Stimulated activated effector memory CD8-positive, alpha-beta T cell treated with anti-CD3 and anti-CD28 coated beads, Interleukin-12 subunit alpha, Interleukin-12 subunit beta, amount 100 ng/mL, for 72 hours (primary cell): Measurements from ENCODE around the gene BCKDHA.
A peak's percentile ranks its signal among the peaks of the same experiment; 100 is the strongest.
"Not testable (repeated sequence)": the region's sequence is repeated elsewhere in the genome, so short reads cannot be mapped to it uniquely, and the experiment has no call there.

Experiments
- ATAC-seq: fragments of 150-1000 bp; cut with Tn5 transposase; 2 replicates; pipeline ENCODE4 v1.10.0; 2021
- DNase-seq, 2 donors: peaks; one replicate each; pipeline ENCODE4 v3.0.0; 2021 to 2022; ENCODE audit warnings: low spot score in 2 of 2
- H3K27ac Mint-ChIP-seq: one replicate; pipeline ENCODE4 v1.8.0; 2022; ENCODE audit warnings: mild to moderate bottlenecking, mixed read lengths
- H3K36me3 Mint-ChIP-seq: one replicate; pipeline ENCODE4 v1.8.0; 2022; ENCODE audit warnings: mild to moderate bottlenecking, mixed read lengths
- H3K4me1 Mint-ChIP-seq: one replicate; pipeline ENCODE4 v1.8.0; 2022; ENCODE audit warnings: mixed read lengths
- H3K4me3 Mint-ChIP-seq: one replicate; pipeline ENCODE4 v1.8.0; 2022; ENCODE audit warnings: mild to moderate bottlenecking, mixed read lengths
- H3K9me3 Mint-ChIP-seq: one replicate; pipeline ENCODE4 v1.8.0; 2022; ENCODE audit warnings: mixed read lengths

The BCKDHA gene

DNA sequence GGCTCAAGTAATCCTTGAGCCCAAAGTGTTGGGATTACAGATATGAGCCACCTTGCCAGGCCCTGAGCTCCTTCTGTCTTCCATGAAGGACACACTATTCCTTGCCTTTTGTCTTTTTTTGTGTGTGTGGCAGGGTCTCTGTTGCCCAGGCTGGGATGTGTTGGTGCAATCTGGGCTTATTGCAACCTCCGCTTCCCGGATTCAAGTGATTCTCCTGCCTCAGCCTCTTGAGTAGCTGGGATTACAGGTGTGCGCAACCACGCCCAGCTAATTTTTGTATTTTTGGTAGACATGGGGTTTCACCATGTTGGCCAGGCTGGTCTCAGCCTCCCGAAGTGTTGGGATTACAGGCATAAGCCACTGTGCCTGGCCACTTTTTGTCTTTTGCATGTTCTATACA lies 11.2 kb downstream of the BCKDHA start:
- DNase-seq, ATAC-seq, H3K4me3 Mint-ChIP-seq, H3K9me3 Mint-ChIP-seq: not testable (repeated sequence)
- Mint-ChIP-seq H3K27ac (peak overlapping the region; percentile 53), H3K36me3 (peaks cover 23% of the 10 kb centered on the region), H3K4me1 (peaks cover 15% of the 10 kb centered on the region)

DNA sequence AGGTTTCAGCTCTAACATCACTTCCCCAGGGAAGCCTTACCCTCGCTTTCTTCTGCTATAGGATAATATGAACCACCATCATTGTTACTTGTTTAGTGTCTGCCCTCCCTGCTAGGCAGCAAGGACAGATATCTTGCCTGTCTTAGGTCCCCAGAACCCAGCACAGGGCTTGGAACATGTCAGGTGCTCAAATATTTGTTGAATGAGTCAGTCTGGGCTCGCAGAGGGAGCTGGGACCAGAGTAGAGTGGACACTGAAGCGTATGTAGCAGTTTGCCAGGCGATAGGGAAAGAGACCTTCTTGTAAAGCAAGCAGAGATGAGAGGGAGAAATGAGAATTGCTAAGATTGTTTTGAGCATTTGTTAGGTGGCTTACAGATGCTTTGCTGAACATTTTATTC lies 11.7 kb downstream of the BCKDHA start:
- ATAC-seq (no peak), DNase-seq (no peak)
- H3K9me3 Mint-ChIP-seq, result no peaks in the 10 kb centered on the region
- H3K4me3 Mint-ChIP-seq, result no peak overlapping the region
- peaks cover 27% of the 10 kb centered on the region for H3K36me3 Mint-ChIP-seq
- H3K27ac Mint-ChIP-seq, result peak overlapping the region; percentile 53
- H3K4me1 Mint-ChIP-seq, result peaks cover 15% of the 10 kb centered on the region

DNA sequence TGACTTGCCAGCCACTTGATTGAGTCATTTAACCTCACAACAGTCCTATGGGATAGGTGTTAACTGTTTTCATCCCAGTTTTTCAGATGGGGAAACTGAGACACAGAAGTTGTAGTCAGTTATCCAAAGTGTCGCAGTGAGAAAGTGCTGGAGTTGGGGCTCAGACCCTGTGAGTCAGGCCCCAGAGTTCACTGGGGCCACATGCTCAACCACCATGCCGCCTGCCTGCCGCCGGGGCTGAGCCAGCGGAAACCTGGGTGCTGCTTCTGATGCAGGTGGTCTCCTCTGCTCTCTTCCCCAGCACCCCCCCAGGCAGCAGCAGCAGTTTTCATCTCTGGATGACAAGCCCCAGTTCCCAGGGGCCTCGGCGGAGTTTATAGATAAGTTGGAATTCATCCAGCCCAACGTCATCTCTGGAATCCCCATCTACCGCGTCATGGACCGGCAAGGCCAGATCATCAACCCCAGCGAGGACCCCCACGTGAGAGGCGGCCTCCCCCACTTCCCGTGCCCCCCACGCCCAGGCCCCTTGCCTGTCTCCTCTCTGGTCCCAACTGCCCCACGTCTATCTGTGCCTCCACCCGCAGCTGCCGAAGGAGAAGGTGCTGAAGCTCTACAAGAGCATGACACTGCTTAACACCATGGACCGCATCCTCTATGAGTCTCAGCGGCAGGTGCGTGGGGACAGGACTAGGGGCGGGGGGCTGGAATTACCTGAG lies 12.9 kb downstream of the BCKDHA start:
- H3K4me3 Mint-ChIP-seq, result no peak overlapping the region
- peaks cover 15% of the 10 kb centered on the region for H3K4me1 Mint-ChIP-seq
- ATAC-seq, result no peak
- peaks cover 33% of the 10 kb centered on the region for H3K36me3 Mint-ChIP-seq
- DNase-seq, result no peak
- no peaks in the 10 kb centered on the region for H3K9me3 Mint-ChIP-seq
- peak overlapping the region; percentile 53 for H3K27ac Mint-ChIP-seq

DNA sequence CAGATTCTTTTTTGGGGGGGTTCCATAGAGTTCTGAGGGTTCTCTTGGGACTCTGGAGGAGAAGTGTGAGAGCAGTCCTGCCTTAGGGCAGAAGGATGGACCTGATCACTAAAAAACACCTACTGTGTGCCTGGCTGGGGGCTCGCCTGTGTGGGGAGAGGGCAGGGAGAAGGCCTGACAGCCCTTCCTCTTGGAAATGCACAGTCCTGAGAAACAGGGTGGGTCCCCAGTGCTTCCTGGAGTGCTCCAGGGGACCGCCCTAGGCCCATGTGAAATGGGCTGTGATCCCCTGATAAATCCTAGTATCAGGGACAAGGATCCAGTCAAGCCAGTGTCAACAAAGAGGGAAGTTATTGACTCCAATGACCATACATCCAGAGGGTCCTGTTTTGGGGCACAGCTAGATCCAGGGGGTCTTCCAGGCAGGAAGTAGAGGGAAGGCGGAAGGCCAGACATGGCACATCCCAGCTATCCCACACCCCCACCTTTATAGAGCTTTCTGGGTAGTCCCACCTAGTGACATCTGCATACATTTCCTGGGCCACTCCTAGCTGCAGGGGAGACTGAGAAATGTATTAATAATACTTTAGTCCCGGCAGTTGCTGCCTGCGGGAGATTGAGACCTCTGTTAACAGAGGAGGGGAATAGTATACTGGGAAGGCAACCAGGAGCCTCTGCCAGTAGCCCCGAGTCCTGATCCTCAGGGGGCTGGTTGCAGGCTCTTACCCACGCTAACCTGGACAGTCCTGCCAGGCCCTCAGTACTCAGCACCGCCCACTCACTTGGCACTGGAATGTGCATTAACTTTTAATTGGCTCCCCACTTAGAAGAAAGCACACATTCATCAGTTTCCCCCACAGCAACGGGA lies 13.7 kb downstream of the BCKDHA start:
- DNase-seq, result no peak
- peaks cover 15% of the 10 kb centered on the region for H3K4me1 Mint-ChIP-seq
- H3K27ac Mint-ChIP-seq, result peak overlapping the region; percentile 50
- H3K36me3 Mint-ChIP-seq, result peaks cover 42% of the 10 kb centered on the region
- no peak for ATAC-seq
- H3K4me3 Mint-ChIP-seq, result no peak overlapping the region
- no peaks in the 10 kb centered on the region for H3K9me3 Mint-ChIP-seq

DNA sequence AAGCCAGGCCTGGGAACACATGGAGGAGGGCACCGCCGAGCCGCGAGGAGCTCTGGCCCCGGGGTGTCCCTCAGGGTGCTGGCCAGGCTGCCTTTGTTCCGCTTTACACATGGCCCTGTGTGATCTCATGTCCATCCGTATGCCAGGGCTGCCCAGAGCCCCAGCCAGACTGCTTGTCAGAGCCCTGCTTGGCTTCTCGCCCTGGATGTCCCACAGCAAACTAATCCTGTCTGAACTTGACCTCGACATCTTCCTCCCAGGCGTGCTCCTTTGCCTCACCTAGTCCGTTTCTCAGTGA lies 14.3 kb downstream of the BCKDHA start:
- no peaks in the 10 kb centered on the region for H3K9me3 Mint-ChIP-seq
- peaks cover 47% of the 10 kb centered on the region for H3K36me3 Mint-ChIP-seq
- DNase-seq (no peak), ATAC-seq (no peak)
- no peak overlapping the region for H3K4me3 Mint-ChIP-seq
- H3K27ac Mint-ChIP-seq, result no peak overlapping the region
- peaks cover 15% of the 10 kb centered on the region for H3K4me1 Mint-ChIP-seq

DNA sequence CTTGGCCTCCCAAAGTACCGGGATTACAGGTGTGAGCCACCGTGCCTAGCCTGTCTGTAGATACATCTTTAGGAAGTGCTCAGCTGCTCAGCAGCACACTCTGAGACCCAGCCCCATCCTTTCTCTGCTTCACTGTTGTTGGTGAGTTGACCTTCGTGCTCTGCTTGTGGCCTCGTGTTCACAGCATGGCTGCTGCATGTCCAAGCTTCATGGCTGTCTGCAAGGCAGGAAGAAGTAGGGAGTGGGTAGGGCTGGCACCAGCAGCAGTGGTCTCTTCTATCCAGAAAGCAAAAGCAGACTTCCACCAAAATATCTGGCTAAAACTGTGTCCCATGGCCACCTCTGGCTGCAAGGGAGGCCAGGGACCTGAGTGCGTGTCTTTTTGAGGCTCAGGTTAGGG lies 15.3 kb downstream of the BCKDHA start:
- H3K9me3 Mint-ChIP-seq, result no peaks in the 10 kb centered on the region

DNA sequence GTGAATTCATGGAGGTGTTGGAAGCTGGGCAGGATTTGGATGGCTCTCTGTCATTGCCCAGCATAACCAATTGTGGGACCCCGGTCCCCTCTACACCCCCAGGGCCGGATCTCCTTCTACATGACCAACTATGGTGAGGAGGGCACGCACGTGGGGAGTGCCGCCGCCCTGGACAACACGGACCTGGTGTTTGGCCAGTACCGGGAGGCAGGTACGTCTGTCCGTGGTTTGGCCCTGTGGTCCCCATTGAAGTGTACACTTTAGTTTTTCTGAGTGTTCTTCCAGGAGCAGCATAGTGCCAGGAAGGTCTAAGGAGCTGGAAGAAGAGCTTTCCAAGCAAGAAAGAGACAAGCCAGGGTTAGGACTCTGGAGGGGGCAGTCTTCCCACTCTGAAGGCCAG lies 16.3 kb downstream of the BCKDHA start:
- H3K4me3 Mint-ChIP-seq, result no peak overlapping the region
- H3K4me1 Mint-ChIP-seq, result peaks cover 13% of the 10 kb centered on the region
- peaks cover 67% of the 10 kb centered on the region for H3K36me3 Mint-ChIP-seq
- H3K27ac Mint-ChIP-seq, result peak overlapping the region; percentile 48
- DNase-seq (no peak), ATAC-seq (no peak)
- no peaks in the 10 kb centered on the region for H3K9me3 Mint-ChIP-seq

More for the DNA sequence above, 15.3 kb downstream of the BCKDHA start:
- H3K36me3 Mint-ChIP-seq, result peaks cover 57% of the 10 kb centered on the region
- H3K27ac Mint-ChIP-seq, result peak overlapping the region; percentile 14
- no peak for ATAC-seq
- no peak for DNase-seq
- H3K4me3 Mint-ChIP-seq, result no peak overlapping the region
- H3K4me1 Mint-ChIP-seq, result peaks cover 15% of the 10 kb centered on the region

DNA sequence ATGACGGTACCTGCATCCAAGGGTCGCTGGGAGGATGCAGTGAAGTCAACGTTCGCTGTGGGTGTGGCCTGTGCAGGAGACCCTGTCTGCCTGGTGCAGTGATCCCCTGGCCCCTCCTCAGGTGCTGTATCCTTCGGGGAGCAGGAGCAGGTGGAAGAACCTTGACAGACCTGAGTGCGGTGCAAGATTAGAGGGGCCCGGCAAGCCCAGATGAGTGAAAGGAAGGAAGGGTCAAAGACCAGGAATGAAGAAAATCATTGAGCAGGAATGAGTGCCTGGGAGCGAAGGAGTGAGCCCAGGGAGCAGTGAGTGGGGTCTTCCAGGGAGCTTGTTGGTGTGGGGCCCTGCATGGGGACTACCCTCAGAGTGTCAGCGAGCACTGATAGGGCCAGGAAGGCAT lies 16.8 kb downstream of the BCKDHA start:
- ATAC-seq, result no peak
- Mint-ChIP-seq H3K27ac (no peak overlapping the region), H3K4me1 (peaks cover 8% of the 10 kb centered on the region), H3K9me3 (no peaks in the 10 kb centered on the region), H3K36me3 (peaks cover 72% of the 10 kb centered on the region), H3K4me3 (no peak overlapping the region)
- no peak for DNase-seq

DNA sequence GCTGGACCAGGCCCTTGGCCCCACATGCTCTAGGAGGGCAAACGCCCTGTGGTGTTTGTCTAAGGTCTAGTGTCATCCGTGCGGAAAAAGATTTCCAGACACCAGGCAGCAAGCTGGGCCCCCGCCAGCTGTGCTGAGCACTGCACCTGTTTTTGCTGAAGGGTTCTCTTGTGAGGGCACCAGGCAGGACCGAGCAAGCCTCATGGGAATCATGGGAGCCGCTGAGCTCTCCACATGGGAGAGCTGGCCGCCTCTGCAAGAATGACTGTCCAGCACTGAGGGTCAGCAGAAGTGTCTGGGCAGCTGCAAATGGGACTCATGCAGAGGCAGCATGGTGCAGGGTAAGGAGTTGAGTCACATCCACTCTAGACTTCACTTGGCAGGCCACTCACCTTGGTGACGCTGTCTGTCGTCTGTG lies 17.5 kb downstream of the BCKDHA start:
- Mint-ChIP-seq H3K36me3 (peaks cover 76% of the 10 kb centered on the region), H3K4me3 (no peak overlapping the region), H3K4me1 (peaks cover 1% of the 10 kb centered on the region), H3K9me3 (no peaks in the 10 kb centered on the region), H3K27ac (no peak overlapping the region)
- DNase-seq (no peak), ATAC-seq (no peak)

DNA sequence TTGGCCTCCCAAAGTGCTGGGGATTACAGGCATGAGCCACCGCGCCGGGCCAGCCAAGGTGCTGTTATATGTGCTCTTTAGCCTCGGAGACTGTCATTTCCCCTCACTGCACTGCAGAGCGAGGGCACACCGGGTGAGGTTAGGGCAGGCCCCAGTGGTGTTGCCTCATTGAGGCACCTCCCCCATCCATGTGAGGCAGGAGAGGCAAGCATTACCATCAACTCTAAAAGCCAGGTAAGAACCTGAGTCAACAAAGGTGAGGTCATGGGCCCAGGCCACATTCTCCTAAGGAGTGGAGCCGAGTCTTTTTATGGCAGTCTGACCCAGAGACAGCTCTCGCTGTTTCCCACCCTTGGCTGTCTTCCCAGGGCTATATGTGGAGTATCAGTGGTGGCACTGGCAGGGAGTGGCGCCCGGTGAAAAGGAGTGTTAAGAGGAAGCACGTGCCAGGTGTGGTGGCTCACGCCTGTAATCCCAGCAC lies 18.6 kb downstream of the BCKDHA start:
- Mint-ChIP-seq H3K4me3 (no peak overlapping the region), H3K9me3 (no peaks in the 10 kb centered on the region), H3K4me1 (peaks cover 5% of the 10 kb centered on the region), H3K27ac (no peak overlapping the region), H3K36me3 (peaks cover 85% of the 10 kb centered on the region)
- ATAC-seq (no peak), DNase-seq (no peak)

DNA sequence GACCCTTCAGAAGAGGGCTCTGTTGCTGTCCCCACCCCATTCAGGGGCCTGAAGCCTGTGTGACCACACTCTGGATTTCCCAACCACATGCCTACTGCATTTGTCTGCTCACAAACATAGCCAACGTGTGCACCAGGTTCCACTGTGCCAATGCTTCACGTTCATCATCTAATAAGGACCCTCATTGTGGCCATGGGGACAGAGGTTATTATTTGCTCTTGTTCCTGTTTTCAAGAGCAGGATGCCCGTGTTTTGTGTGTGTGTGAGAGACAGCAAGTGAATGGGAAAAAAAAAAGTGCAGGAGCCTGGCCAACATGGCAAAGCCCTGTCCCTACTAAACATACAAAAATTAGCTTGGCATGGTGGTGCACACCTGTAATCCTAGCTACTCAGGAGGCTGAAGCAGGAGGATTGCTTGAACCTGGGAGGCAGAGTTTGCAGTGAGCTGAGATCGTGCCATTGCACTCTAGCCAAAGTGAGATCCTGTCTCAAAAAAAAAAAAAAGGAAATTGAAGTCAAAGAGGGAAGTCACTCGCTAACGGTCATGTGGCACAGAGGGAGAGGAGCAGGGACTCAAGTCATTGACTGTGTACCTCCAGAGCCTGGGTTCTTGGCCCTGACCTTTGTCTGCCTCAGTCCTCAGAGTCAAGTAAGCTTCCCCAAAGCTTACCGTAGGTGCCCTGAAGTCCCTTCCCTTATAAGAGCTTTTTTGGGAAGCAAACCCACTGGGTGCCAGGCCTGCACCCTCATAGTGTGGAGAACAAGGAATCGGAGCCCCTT lies 22.7 kb downstream of the BCKDHA start:
- Mint-ChIP-seq H3K4me3 (no peak overlapping the region), H3K27ac (peak overlapping the region; percentile 83), H3K4me1 (peaks cover 18% of the 10 kb centered on the region), H3K9me3 (no peaks in the 10 kb centered on the region), H3K36me3 (peaks cover 75% of the 10 kb centered on the region)
- ATAC-seq (no peak), DNase-seq (no peak)

DNA sequence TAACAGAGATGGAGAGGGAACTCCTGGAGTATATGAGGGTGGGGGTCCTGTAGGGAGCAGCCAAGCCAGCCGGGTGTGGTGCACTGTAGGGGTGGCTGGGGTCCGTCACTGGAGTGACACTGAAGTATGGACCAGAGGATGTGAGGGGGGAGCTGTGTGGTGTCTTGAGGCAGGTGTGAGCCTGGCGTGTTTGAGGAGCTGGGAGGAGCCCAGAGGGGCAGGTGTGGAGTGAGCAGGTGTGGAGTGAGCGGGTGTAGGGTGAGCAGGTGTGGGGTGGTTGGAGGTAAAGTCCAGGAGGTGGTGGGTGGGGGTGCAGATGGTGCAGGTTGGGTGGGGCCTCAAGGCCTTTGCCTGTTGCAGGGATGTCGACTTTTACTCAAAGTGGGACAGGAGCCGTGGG lies 23.7 kb downstream of the BCKDHA start:
- peaks cover 18% of the 10 kb centered on the region for H3K4me1 Mint-ChIP-seq
- ATAC-seq (peak; percentile 6), DNase-seq (no peak)
- H3K9me3 Mint-ChIP-seq, result no peaks in the 10 kb centered on the region
- H3K27ac Mint-ChIP-seq, result peak overlapping the region; percentile 83
- H3K36me3 Mint-ChIP-seq, result peaks cover 65% of the 10 kb centered on the region
- no peak overlapping the region for H3K4me3 Mint-ChIP-seq

DNA sequence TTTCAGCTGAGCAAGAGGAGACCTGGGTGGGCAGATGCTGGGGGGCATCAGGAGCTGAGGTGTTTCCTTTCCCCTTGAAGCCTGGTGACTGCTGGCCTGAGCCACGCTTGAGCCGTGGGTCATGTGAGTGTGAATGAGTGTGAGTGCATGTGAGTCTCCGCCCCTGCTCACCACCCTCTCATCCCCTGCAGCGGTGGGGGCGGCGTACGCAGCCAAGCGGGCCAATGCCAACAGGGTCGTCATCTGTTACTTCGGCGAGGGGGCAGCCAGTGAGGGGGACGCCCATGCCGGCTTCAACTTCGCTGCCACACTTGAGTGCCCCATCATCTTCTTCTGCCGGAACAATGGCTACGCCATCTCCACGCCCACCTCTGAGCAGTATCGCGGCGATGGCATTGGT lies 24.4 kb downstream of the BCKDHA start:
- H3K36me3 Mint-ChIP-seq, result peaks cover 59% of the 10 kb centered on the region
- H3K27ac Mint-ChIP-seq, result peak overlapping the region; percentile 83
- H3K4me1 Mint-ChIP-seq, result peaks cover 23% of the 10 kb centered on the region
- no peak overlapping the region for H3K4me3 Mint-ChIP-seq
- H3K9me3 Mint-ChIP-seq, result no peaks in the 10 kb centered on the region
- ATAC-seq (no peak), DNase-seq (no peak)

DNA sequence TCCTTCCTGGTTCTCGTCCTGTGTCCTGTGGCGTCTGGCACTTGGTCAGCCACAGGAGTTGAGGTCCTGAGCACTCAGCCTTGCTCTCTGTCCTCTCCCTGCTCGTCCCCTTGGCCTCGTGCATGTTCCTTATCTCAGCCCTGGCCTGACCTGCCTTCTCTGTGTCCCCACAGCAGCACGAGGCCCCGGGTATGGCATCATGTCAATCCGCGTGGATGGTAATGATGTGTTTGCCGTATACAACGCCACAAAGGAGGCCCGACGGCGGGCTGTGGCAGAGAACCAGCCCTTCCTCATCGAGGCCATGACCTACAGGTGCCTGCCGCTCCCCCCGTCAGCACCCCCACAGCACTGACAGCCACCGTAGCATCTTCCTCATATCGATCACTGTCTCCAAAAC lies 24.8 kb downstream of the BCKDHA start:
- peak overlapping the region; percentile 83 for H3K27ac Mint-ChIP-seq
- no peak for ATAC-seq
- H3K4me3 Mint-ChIP-seq, result no peak overlapping the region
- peaks cover 27% of the 10 kb centered on the region for H3K4me1 Mint-ChIP-seq
- DNase-seq, result no peak
- H3K36me3 Mint-ChIP-seq, result peaks cover 59% of the 10 kb centered on the region
- no peaks in the 10 kb centered on the region for H3K9me3 Mint-ChIP-seq

DNA sequence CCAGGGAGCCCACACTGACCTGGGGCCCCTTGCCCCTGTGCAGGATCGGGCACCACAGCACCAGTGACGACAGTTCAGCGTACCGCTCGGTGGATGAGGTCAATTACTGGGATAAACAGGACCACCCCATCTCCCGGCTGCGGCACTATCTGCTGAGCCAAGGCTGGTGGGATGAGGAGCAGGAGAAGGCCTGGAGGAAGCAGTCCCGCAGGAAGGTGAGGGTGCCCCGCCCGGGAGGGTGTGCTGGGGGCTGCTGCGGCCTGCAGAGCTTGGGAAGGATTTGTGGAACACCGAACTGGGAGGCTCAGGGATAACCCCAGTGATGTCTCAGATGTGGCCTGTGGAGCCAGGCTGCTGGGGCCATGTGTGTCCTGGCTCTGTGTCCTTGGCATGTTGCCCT lies 25.3 kb downstream of the BCKDHA start:
- no peaks in the 10 kb centered on the region for H3K9me3 Mint-ChIP-seq
- peaks cover 32% of the 10 kb centered on the region for H3K4me1 Mint-ChIP-seq
- no peak overlapping the region for H3K4me3 Mint-ChIP-seq
- DNase-seq, result no peak
- ATAC-seq, result no peak
- H3K36me3 Mint-ChIP-seq, result peaks cover 59% of the 10 kb centered on the region
- peak overlapping the region; percentile 83 for H3K27ac Mint-ChIP-seq
